ENCODE results near the gene DDX41. TPM values are rescaled to one million over a fixed set of nuclear protein-coding genes. Genes with fewer than 3 reads are reported as not detected.

Gene DDX41
- total and polyA plus RNA-seq, 2 donors (not counting 3 experiments of a cell fraction or from before 2014, with no cell fraction given): 103 to 118 TPM

- POLR2A ChIA-PET: no interaction called here
- Histone ChIP-seq H3K4me1 (ENCODE audit: control insufficient read depth, extremely low read depth, insufficient read depth, low read length) (peaks cover 8% of the 10 kb centered on the region), H2AFZ (ENCODE audit: low read depth, low read length) (no peak overlapping the region), H4K20me1 (replicated peaks; ENCODE audit: control insufficient read depth, extremely low read depth, insufficient read depth, low read length) (no peaks in the 10 kb centered on the region), H3K4me2 (ENCODE audit: insufficient read depth, low read length) (no peak overlapping the region), H3K79me2 (ENCODE audit: control insufficient read depth, insufficient read depth, low read length) (peaks cover 29% of the 10 kb centered on the region), H3K4me3 (replicated peaks in 1 of 3; ENCODE audit: insufficient read depth in 1 of 3, low read depth in 1 of 3, low read length in 3 of 3) (no peak overlapping the region), H3K9ac (replicated peaks; ENCODE audit: extremely low read depth, insufficient read depth, low read length) (no peak overlapping the region), H3K36me3 (ENCODE audit: control insufficient read depth in 2 of 2, extremely low read depth in 1 of 2, insufficient read depth in 2 of 2, low read length in 2 of 2) (peaks cover 0 to 3% of the 10 kb centered on the region in 2 experiments), H3K9me3 (replicated peaks; ENCODE audit: control insufficient read depth, insufficient read depth, low read length) (no peaks in the 10 kb centered on the region), H3K27me3 (ENCODE audit: control insufficient read depth in 2 of 2, insufficient read depth in 2 of 2, low read length in 2 of 2) (peaks cover 0 to 5% of the 10 kb centered on the region in 2 experiments), H3K9me1 (replicated peaks; ENCODE audit: control insufficient read depth, extremely low read depth, insufficient read depth, low read length) (no peaks in the 10 kb centered on the region), H3K27ac (ENCODE audit: insufficient read depth, low read depth, low read length) (no peak overlapping the region)
- BruUV-seq (replicated peaks): no TSS peak
- DNase-seq (ENCODE audit: low read depth, low spot score) (no peak), FAIRE-seq (no peak)
- intact Hi-C loops (cut with micrococcal nuclease): no loop called here
- no peak for TF ChIP-seq GATA2 (IDR thresholded peaks at IDR 0.05; ENCODE audit: insufficient read depth, insufficient read length, low read depth, low read length)
- no peak for TF ChIP-seq EZH2 (IDR thresholded peaks at IDR 0.05; ENCODE audit: borderline replicate concordance, low read depth, low read length, severe bottlenecking)
- TF ChIP-seq MAX (IDR thresholded peaks at IDR 0.05; ENCODE audit: insufficient read depth, insufficient read length): no peak
- no peak for TF ChIP-seq POLR2AphosphoS5 (IDR thresholded peaks at IDR 0.05; ENCODE audit: insufficient read depth, low read depth, low read length)
- dilution Hi-C loops (cut with MboI; ENCODE audit: extremely low pct_ligation_motif_present, low sequenced_read_pairs): no loop called here
- CTCF ChIA-PET: no interaction called here
Observed at GRCh38 chr5:177555665-177556064, 38.9 kb upstream of the DDX41 start.

- no TSS peak for BruUV-seq (replicated peaks)
- H3K79me2 ChIP-seq (ENCODE audit: control insufficient read depth, insufficient read depth, low read length): peaks cover 33% of the 10 kb centered on the region
- H3K36me3 ChIP-seq (ENCODE audit: control insufficient read depth in 2 of 2, extremely low read depth in 1 of 2, insufficient read depth in 2 of 2, low read length in 2 of 2): peaks cover 0 to 3% of the 10 kb centered on the region in 2 experiments
- intact Hi-C loops (cut with micrococcal nuclease) (no loop called here), dilution Hi-C loops (cut with MboI; ENCODE audit: extremely low pct_ligation_motif_present, low sequenced_read_pairs) (no loop called here)
- DNase-seq (ENCODE audit: low read depth, low spot score): no peak
- H3K4me3 ChIP-seq (replicated peaks in 1 of 3; ENCODE audit: insufficient read depth in 1 of 3, low read depth in 1 of 3, low read length in 3 of 3): no peak overlapping the region
- no peak overlapping the region for H3K9ac ChIP-seq (replicated peaks; ENCODE audit: extremely low read depth, insufficient read depth, low read length)
- H3K9me3 ChIP-seq (replicated peaks; ENCODE audit: control insufficient read depth, insufficient read depth, low read length): no peaks in the 10 kb centered on the region
- no peaks in the 10 kb centered on the region for H4K20me1 ChIP-seq (replicated peaks; ENCODE audit: control insufficient read depth, extremely low read depth, insufficient read depth, low read length)
- H3K27me3 ChIP-seq (ENCODE audit: control insufficient read depth in 2 of 2, insufficient read depth in 2 of 2, low read length in 2 of 2): peaks cover 0 to 5% of the 10 kb centered on the region in 2 experiments
- H3K9me1 ChIP-seq (replicated peaks; ENCODE audit: control insufficient read depth, extremely low read depth, insufficient read depth, low read length): no peaks in the 10 kb centered on the region
- FAIRE-seq: no peak
- H3K27ac ChIP-seq (ENCODE audit: insufficient read depth, low read depth, low read length): no peak overlapping the region
- peaks cover 8% of the 10 kb centered on the region for H3K4me1 ChIP-seq (ENCODE audit: control insufficient read depth, extremely low read depth, insufficient read depth, low read length)
- no peak for TF ChIP-seq GATA2 (IDR thresholded peaks at IDR 0.05; ENCODE audit: insufficient read depth, insufficient read length, low read depth, low read length)
- POLR2A ChIA-PET: no interaction called here
- no peak overlapping the region for H2AFZ ChIP-seq (ENCODE audit: low read depth, low read length)
- H3K4me2 ChIP-seq (ENCODE audit: insufficient read depth, low read length): peak overlapping the region; percentile 65
- CTCF ChIA-PET: no interaction called here
Observed at GRCh38 chr5:177555228-177555627, 38.5 kb upstream of the DDX41 start.

Measured in endothelial cell of umbilical vein (primary cell).